CD4-positive, alpha-beta T cell treated with Interleukin-17A for 4 hours (primary cell): ENCODE measurements around the gene SETD1B.
A peak's percentile ranks its signal among the peaks of the same experiment; 100 is the strongest.

Source experiments
- DNase-seq: peaks from one replicate; pipeline ENCODE4 v3.0.0-alpha.2; 2020; ENCODE audit warnings: mixed read lengths

SETD1B gene

GRCh38 chr12:121810234-121810817, 6.5 kb downstream of the SETD1B start:
- no peak for DNase-seq

- DNase-seq: no peak
These were observed 7.1 kb downstream of the SETD1B start for GRCh38 chr12:121810833-121811433.

GRCh38 chr12:121811434-121812319, 7.9 kb downstream of the SETD1B start:
- DNase-seq: peak; percentile 79

- DNase-seq: peak; percentile 43
These were observed 8.6 kb downstream of the SETD1B start for GRCh38 chr12:121812320-121812871.

GRCh38 chr12:121812921-121813896, 9.4 kb downstream of the SETD1B start:
- DNase-seq: peak; percentile 34

GRCh38 chr12:121813951-121814350, 10.1 kb downstream of the SETD1B start:
- no peak for DNase-seq

GRCh38 chr12:121814429-121815119, 10.8 kb downstream of the SETD1B start:
- DNase-seq: no peak

GRCh38 chr12:121815263-121815662, 11.5 kb downstream of the SETD1B start:
- no peak for DNase-seq

GRCh38 chr12:121816925-121817647, 13.3 kb downstream of the SETD1B start:
- no peak for DNase-seq

GRCh38 chr12:121817648-121818043, 13.8 kb downstream of the SETD1B start:
- DNase-seq: no peak

GRCh38 chr12:121819212-121819949, 15.6 kb downstream of the SETD1B start:
- DNase-seq: no peak

- no peak for DNase-seq
These were observed 16.2 kb downstream of the SETD1B start for GRCh38 chr12:121820056-121820455.

GRCh38 chr12:121822393-121823100, 18.7 kb downstream of the SETD1B start:
- no peak for DNase-seq

- no peak for DNase-seq
These were observed 19.4 kb downstream of the SETD1B start for GRCh38 chr12:121823101-121823726.

- no peak for DNase-seq
These were observed 19.9 kb downstream of the SETD1B start for GRCh38 chr12:121823727-121824115.

- no peak for DNase-seq
These were observed 21.3 kb downstream of the SETD1B start for GRCh38 chr12:121825041-121825523.

GRCh38 chr12:121826318-121827150, 22.7 kb downstream of the SETD1B start:
- DNase-seq: no peak
